ENCODE results near the gene AVPR2. TPM values are rescaled to one million over a fixed set of nuclear protein-coding genes. Genes with fewer than 3 reads are reported as not detected.

AVPR2 gene
- total RNA-seq, 1 donor from 2014 or later, result 6.3 TPM

DNA sequence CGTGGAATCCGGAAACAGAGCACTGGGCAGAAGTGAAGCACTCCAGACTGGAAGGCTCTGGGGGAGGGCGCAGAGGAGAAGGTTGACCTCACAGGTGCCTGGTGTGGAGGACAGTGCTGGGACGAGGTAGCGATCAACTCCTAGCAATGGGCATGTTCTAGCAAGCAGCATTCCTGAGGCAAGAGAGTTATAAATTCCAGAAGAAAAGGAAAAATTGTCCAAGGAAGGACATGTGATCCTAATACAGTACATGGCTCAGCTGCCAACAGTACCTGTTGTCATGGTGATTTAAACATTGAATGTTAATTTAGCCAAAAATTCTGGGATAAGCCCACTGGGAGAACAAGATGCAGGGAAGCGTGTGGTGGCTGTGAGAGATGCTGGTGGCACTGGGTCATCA is 13.4 kb downstream of the AVPR2 start:
- no peak for DNase-seq

GRCh38 chrX:153919281-153919680 is 14.8 kb downstream of the AVPR2 start:
- no peak for DNase-seq

DNA sequence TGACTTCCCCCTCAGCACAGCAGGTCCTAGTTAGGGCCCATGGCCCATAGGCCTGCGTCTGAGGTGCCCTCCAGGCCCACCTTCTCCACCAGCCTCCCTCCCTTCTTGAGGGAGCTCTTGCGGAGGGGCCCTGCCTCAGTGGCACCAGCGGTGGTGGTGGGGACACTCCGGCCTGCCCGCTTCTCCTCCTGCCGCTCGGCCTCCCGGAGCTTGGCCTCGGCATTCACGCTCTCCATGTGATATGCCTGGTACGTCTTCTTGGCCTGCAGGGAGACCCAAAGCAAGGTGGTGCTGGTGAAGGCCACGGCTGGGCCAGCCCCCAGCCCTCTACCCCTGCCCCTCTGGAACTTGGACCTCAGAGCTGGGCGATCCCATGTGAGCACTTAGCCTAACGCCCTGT is 16.1 kb downstream of the AVPR2 start:
- DNase-seq, result no peak

- no peak for DNase-seq
These were observed 16.6 kb downstream of the AVPR2 start for GRCh38 chrX:153921070-153921469.

DNA sequence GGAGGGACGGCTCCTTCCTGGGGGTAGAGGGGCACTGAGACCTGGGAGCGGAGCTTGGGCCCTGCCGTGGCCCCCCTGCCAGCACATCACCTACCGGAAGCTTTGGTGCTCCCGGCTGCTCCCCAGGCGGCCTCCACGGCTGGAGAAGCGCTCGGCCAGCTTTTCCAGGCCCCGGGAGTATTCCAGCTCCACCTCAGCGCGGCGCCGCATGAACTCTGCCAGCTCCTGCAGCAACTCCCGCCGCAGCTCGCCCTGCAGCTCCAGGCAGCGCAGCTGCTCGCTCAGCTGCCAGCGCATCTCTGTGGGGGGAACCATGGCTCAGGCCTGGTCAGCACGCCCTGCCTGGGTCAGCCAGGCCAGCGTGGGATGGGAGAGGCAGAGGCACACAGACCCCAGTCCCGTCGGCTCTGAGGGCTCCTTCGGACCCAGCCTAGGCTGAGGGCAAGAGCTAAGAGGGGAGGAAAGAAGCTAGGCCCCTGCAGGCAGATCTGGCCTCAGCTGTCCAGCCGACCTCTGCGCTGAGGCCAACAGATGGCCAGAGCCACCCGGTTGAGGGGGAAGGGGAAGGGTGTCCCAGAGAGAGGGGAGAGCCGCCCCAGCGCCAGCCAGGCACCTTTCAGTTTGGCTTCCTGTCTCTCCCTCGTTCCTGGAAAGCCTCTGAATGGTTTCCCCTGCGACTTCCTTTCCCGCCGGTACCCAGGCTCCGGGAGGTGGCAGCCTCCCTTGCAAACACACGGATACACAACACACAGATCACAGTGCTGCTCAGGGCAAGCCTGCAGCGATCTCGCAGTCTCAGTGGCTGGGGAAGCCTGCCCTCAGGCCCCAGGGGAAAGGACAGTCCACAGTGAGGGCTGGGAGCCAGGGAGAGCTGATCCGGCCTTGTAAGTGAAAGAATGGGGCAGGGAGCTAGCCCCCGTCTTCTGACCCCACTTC is 17.3 kb downstream of the AVPR2 start:
- no peak for DNase-seq

DNA sequence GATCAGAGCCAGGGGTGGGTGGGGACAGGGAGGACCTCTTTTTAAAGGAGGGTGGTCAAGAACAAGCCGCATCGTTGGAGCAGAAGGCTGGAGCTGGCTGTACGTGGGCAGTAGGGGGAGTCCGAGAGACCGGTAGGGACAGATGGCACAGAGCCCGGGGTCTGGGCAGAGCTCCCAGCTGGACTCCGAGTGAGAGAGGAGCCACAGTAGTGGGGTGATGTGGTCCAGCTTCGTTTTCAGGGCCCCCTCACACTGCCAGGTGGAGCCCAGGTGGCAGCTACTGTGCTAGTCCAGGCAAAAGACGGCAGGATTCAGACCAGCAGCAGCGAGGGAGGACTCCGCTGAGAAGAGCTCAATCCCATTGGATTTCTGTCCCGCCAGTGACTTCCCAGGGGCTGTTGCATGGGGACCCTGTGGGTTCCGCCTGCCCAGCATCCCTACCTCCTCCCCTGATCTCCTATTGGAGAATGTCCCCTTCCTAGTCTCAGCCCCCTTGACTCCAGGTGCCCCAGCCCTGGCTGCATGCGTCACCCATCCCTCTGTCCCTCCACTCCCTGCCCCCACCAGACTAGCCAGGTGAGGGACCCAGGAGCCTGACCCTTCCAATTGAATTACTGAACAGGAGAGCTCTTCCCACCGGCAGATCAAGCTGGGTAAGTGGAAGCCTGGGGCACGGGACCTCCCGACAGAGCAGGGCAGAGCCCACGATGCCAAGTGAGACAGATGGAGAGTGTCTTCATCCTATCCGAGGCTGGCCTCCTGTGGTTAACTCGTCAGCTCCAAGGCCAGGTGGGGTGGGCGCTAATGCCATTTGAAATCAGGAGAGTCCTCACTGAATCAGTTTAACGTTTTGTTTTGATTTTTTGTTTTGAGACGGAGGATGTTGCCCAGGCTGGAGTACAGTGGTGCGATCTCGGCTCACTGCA is 18.7 kb downstream of the AVPR2 start:
- DNase-seq, result peak; percentile 75

GRCh38 chrX:153924149-153924861 is 19.8 kb downstream of the AVPR2 start:
- peak; percentile 62 for DNase-seq

DNA sequence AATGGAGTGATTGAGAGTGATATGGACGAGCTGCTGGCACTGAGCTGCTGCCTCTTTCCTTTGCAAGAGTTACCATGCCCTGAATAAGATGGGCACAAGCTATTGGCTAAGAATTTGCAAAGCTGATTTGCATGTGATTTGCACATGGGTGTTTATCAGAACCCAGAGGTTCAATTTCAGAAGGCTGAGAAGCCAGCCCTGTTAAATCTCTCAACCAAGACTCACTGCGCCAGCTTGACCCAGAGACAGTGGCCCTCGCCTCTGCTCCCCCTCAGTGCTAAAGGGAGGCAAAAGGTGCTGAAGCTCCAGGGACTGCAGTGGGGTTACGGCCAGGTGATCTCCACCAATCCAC is 20.9 kb downstream of the AVPR2 start:
- no peak for DNase-seq

GRCh38 chrX:153925739-153926551 is 21.5 kb downstream of the AVPR2 start, which contains the start of gene ARHGAP4:
Gene ARHGAP4, minus strand, starts transcription at chrX:153926264. Its CDS starts 62 bp downstream, at chrX:153926202.
- peak; percentile 17 for DNase-seq

- DNase-seq, result no peak
These were observed 22.0 kb downstream of the AVPR2 start for GRCh38 chrX:153926552-153926857.

DNA sequence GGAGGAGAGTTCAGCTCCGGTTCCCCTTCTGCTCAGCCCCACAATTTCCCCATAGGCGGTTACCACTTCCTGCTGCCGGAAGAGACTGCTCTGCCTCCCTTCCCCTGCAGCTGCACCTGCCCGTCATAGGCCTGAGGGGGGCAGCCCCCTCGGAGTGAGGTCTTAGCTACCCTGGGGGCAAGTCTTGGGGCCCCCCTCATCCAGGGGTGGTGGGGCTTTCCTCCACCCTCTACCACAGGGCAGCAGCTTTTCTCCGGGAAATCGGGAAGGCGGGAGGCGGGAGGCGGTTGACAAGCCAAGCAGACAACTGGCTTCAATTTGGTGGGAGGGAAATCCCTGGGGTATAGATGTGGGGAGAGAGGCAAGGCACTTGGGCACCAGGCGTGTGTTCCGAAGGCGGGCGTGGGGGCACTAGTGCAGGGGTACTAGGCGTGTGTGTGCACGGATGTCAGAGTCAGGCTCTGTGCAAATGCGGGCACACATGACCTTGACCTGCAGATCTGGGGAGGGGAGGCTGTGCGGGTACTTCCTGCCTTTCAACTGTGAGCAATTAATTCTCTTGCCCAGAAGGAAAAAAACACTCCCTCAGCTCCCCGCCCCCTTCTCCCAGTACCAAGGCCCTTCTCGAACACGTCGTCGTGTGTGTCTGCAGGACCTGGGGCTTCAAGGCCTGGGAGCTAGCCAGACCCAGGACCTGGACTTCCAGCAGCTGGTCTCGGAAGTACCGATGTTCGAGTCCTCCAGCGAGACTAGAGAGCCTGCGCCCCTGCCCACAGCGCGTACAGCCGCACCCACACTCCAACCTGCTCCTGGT is 22.6 kb downstream of the AVPR2 start:
- DNase-seq, result peak; percentile 72

DNA sequence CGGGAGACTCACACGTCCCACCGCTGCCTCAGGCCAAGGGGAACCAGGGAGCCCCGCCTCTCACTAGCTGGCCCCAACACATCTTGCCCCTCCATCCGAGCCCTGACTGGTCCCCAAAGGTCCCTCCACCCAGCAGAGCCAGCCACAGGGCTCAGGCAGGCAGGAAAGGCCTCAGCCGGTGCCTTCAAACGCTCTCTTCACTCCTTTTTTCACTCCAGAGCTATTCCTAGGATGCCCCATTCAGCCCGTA is 23.1 kb downstream of the AVPR2 start:
- no peak for DNase-seq

DNA sequence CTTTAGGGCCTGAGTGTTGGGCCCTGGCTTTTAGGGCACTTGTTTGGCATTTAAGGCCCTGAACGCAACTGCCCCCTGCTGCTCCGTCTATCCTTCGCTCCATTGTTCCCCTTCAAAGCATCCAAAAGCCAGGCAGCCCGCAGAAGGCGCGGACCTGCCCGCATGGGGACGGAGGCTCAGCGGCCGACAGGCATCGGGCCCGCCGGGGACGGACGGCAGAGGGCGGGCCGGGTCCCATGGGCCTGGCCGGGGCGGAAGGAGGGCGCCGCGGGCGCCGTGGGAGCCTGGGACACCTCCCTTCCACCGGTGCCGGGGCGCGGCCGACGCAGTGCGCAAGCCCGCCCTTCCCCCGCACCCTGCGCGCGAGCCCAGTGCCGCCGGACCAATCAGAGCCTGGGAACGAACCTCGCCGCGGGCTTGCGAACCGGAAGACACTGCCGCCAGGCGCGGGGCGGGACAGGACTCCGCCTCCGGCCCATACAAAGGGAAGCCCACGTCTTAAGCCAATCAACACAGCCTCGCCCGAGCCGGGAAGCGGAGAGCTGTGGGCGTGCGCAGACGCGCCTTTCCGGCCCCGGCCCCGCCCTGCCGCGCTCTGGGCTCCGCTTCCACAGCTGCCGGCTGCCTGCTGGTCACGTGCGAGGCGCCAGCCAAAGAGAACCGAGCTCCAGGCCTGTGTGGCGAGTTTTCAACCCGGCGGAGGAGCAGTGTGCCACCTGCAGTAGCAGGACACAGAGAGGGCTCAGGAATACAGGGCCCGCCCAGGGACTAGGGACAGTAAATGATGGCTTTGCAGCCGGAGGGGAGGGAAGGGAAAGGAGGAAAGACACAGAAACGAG is 23.7 kb downstream of the AVPR2 start:
- DNase-seq, result peak; percentile 98

DNA sequence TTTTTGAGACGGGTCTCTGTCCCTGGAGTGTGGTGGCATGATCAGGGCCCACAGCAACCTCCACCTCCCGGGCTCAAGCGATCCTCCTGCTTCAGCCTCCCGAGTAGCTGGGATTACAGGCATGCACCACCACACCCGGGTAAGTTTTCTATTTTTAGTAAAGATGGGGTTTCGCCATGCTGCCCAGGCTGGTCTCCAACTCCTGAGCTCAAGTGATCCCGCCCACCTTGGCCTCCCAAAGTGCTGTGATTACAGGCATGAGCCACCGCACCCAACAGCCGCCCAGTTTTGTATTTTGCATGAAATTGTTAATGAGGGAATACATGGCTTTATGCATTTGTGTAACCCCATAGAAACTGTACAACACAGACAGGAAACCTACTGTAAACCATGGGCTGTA is 24.4 kb downstream of the AVPR2 start:
- DNase-seq, result no peak

DNA sequence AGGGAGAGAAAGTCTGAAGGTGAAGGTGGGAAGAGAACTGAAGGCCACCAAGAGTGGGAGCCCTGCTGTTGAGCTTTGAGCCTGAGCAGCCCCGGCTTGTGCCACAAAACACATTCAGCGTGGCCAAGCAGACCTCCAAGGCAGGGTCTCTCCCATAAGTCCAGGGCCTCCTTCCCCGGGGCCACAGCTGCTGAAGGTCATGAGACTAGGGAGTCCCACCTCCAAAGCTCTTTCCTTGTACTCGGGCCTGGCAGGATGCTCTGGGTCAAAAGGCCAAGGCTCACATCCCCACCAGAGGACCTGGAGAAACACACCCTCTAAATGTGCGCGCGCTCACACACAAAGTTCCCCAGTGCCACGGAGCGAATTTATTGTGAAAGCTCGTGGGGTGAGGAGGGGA is 25.1 kb downstream of the AVPR2 start:
- no peak for DNase-seq

DNA sequence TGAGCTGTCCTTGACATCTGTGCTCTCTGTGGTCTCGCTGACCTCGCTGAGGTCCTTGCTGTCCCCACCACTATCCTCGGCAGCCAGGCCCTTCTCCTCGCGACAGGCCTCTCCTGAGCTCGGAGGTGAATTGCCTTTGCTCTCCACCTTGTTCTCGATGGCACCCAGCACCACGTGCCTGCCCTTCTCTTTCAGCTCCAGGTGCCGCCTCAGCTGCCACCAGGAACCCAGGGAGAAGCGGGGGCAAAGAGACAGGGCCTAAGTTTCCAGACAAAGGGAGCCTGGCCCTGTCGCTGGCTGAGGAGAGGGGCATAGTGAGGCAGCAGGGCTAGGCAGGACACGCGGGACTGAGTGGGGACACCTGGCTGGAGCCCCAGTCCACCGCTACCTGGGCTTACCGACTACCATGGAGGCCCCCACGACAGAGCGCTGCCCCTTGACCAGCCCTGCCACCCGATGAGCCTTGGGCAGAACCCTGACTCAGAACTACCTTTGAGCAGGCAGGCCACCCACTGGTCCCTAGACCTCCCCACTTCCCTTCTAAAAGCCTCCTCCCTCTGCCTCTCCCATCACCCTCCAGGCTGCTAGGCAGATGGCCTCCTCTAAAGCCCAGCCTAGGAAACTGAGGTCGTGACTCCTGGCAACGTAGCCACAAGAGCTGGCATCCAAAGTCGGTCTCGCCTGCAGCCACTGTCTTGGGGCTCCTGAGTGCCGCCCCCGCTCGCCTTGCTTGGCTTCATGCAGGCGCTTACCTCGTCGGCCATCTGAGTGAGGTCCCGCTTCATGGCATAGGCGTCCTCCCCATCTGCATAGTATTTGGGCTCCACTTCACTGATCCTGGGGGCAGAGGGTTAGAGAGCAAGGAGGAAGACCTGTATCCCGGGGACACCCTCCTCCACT is 25.8 kb downstream of the AVPR2 start:
- DNase-seq, result no peak

DNA sequence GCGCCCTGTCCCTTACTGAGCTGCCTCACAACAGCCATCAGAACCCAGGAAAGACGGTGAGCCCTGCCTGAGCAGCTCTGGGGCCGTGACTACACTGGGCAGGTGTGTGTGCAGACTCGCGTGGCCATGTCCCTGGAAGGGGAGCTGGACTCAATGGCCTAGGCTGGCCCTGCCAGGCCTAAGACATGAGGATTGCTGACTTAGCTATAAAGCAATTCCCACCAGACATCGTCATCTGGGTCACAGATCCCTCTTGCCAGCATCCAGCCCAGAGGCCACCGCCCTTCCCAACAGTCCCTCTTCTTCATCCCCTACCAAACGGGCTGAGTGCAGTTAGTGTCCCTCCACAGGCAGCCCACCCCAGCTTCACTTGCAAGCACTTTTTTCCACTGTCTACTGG is 26.7 kb downstream of the AVPR2 start:
- DNase-seq, result no peak

GRCh38 chrX:153931748-153932147 is 27.3 kb downstream of the AVPR2 start:
- DNase-seq, result no peak

DNA sequence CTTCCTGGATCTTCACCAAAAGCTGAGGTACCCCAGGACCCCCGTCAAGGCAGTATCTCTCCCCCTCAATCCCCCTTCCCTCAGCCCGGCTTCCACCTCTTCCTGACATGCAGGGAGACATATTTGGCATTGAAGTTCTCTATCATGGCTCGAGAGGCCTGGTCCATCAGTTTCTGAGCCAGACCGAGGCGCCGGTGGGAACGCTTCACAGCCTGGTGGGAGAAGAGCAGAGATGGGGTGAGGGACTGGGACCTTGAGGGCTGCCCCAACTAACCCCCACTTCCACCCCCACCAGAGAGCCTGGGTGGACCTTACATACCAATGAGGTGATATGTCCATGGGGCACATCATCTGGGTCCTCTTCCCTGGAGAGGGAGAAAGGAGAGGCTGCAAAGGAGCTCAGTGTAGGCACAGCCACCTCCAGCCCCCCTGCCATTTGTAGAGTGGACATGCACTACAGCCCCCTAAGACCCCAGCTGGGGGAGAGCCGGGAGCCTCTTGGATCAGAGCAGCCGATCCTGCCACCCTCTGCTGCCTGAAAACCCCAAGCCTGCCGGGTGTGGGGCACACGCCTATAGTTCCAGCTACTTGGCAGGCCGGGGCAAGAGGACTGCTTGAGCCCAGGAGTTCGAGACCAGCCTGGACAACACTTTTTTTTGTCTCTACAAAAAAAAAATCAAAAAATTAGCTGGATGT is 27.9 kb downstream of the AVPR2 start:
- no peak for DNase-seq
